ENCODE data around the gene CCR1.

- TF ChIP-seq CTCF (IDR thresholded peaks at IDR 0.05) (no peak), POLR2A (IDR thresholded peaks at IDR 0.05) (no peak), POLR2AphosphoS5 (IDR thresholded peaks at IDR 0.05) (no peak)
Observed at GRCh38 chr3:46243560-46243959, 35.4 kb upstream of the CCR1 start.
